ENCODE data around the gene NMU.
"Not testable (repeated sequence)": the region's sequence is repeated elsewhere in the genome, so short reads cannot be mapped to it uniquely, and the experiment has no call there.

- TF ChIP-seq POLR2A (IDR thresholded peaks at IDR 0.05; ENCODE audit: low read length); GATA1 (IDR thresholded peaks at IDR 0.05; ENCODE audit: low read depth, low read length): not testable (repeated sequence)
These were observed 12.0 kb downstream of the NMU start for GRCh38 chr4:55624063-55624462.

All from erythroblast (primary cell).